Loucy (cell line): ENCODE results near the gene EEF1AKMT1.

Source experiments
- H2AFZ ChIP-seq: fragments of 200-600 bp; sonication (generic); 2 replicates; pipeline ENCODE4 v1.6.0; 2016; ENCODE audit warnings: antibody characterized with exemption, mild to moderate bottlenecking, low read length, moderate library complexity
- H3F3A ChIP-seq: fragments of 200-600 bp; 2 replicates; pipeline ENCODE4 v1.6.0; 2016; ENCODE audit warnings: antibody characterized with exemption, low read depth, mild to moderate bottlenecking
- H3K27me3 ChIP-seq: fragments of 200-600 bp; sonication (generic); 2 replicates; pipeline ENCODE4 v1.6.1; 2014; ENCODE audit warnings: low read length, mild to moderate bottlenecking; ENCODE audit not compliant: insufficient read depth, poor library complexity, severe bottlenecking
- H3K36me3 ChIP-seq: fragments of 200-600 bp; sonication (generic); 2 replicates; pipeline ENCODE4 v1.6.1; 2016; ENCODE audit warnings: low read length; ENCODE audit not compliant: insufficient read depth
- H3K4me1 ChIP-seq: fragments of 200-600 bp; sonication (generic); 2 replicates; pipeline ENCODE4 v1.5.1; 2014; ENCODE audit warnings: low read length, mild to moderate bottlenecking; ENCODE audit not compliant: insufficient read depth, poor library complexity, severe bottlenecking
- H3K4me2 ChIP-seq: fragments of 200-600 bp; sonication (generic); 2 replicates; pipeline ENCODE4 v1.6.0; 2014; ENCODE audit warnings: antibody characterized with exemption, low read length, low read depth, mild to moderate bottlenecking; ENCODE audit not compliant: poor library complexity, severe bottlenecking
- H3K4me3 ChIP-seq: fragments of 200-600 bp; sonication (generic); 2 replicates; pipeline ENCODE4 v1.5.1; 2014; ENCODE audit warnings: low read length, mild to moderate bottlenecking, mixed read lengths; ENCODE audit not compliant: poor library complexity, severe bottlenecking
- H3K79me2 ChIP-seq: fragments of 200-600 bp; sonication (generic); 2 replicates; pipeline ENCODE4 v1.6.1; 2014; ENCODE audit warnings: low read length; ENCODE audit not compliant: insufficient read depth
- H3K9ac ChIP-seq: fragments of 200-600 bp; sonication (generic); 2 replicates; pipeline ENCODE4 v1.6.0; 2014; ENCODE audit warnings: mild to moderate bottlenecking, low read depth, low read length, moderate library complexity; ENCODE audit not compliant: poor library complexity, severe bottlenecking
- H3K9me2 ChIP-seq: fragments of 200-600 bp; sonication (generic); replicated peaks from 2 replicates; pipeline ENCODE4 v1.6.1; 2016; ENCODE audit warnings: low read depth, low read length, mixed read lengths
- H3K9me3 ChIP-seq: fragments of 200-600 bp; sonication (generic); 2 replicates; pipeline ENCODE4 v1.6.1; 2014; ENCODE audit warnings: mild to moderate bottlenecking, antibody characterized with exemption, low read length, low read depth; ENCODE audit not compliant: insufficient read depth
- H4K20me1 ChIP-seq: fragments of 200-600 bp; sonication (generic); 2 replicates; pipeline ENCODE4 v1.6.0; 2014; ENCODE audit warnings: antibody characterized with exemption, low read length, mild to moderate bottlenecking; ENCODE audit not compliant: insufficient read depth, poor library complexity, severe bottlenecking
- CTCF ChIP-seq: fragments of 200-600 bp; sonication (generic); conservative IDR thresholded peaks from 2 replicates; pipeline ENCODE4 v1.5.1; 2014; ENCODE audit warnings: mild to moderate bottlenecking, antibody characterized with exemption, low read length
- EZH2phosphoT487 ChIP-seq: fragments of 200-600 bp; IDR thresholded peaks from 2 replicates; pipeline ENCODE4 v1.6.1; 2018; ENCODE audit warnings: antibody characterized with exemption, mild to moderate bottlenecking, moderate library complexity, borderline replicate concordance

Gene EEF1AKMT1

GRCh38 chr13:20819715-20820114 lies 46.0 kb upstream of the EEF1AKMT1 start:
- Histone ChIP-seq H3F3A (no peaks in the 10 kb centered on the region), H3K36me3 (peaks cover 16% of the 10 kb centered on the region; the same call in 1 of the 2 replicates), H3K9ac (no peak overlapping the region)

GRCh38 chr13:20815464-20815863 lies 41.7 kb upstream of the EEF1AKMT1 start:
- TF ChIP-seq CTCF, result no peak
- no peak for TF ChIP-seq EZH2phosphoT487
- no peaks in the 10 kb centered on the region for H3F3A ChIP-seq
- H3K4me3 ChIP-seq, result no peak overlapping the region
- no peaks in the 10 kb centered on the region for H3K9me2 ChIP-seq
- H3K36me3 ChIP-seq, result peaks cover 19% of the 10 kb centered on the region; the same call in 1 of the 2 replicates
- no peak overlapping the region for H3K4me2 ChIP-seq
- no peaks in the 10 kb centered on the region for H3K9me3 ChIP-seq
- peaks cover 4% of the 10 kb centered on the region; the same call in 1 of the 2 replicates for H3K79me2 ChIP-seq
- H3K27me3 ChIP-seq, result no peaks in the 10 kb centered on the region
- H3K9ac ChIP-seq, result no peak overlapping the region
- H4K20me1 ChIP-seq, result no peaks in the 10 kb centered on the region
- no peak overlapping the region for H2AFZ ChIP-seq
- H3K4me1 ChIP-seq, result no peaks in the 10 kb centered on the region

More at GRCh38 chr13:20819715-20820114, 46.0 kb upstream of the EEF1AKMT1 start:
- Histone ChIP-seq H4K20me1 (no peaks in the 10 kb centered on the region), H2AFZ (no peak overlapping the region), H3K9me3 (no peaks in the 10 kb centered on the region), H3K4me2 (no peak overlapping the region), H3K9me2 (no peaks in the 10 kb centered on the region), H3K4me3 (no peak overlapping the region), H3K79me2 (no peaks in the 10 kb centered on the region), H3K27me3 (no peaks in the 10 kb centered on the region), H3K4me1 (no peaks in the 10 kb centered on the region)
- TF ChIP-seq EZH2phosphoT487, result no peak
- TF ChIP-seq CTCF, result no peak

- H3K27me3 ChIP-seq, result no peaks in the 10 kb centered on the region
- H3K9me3 ChIP-seq, result no peaks in the 10 kb centered on the region
- no peak overlapping the region for H3K9ac ChIP-seq
- no peak overlapping the region for H2AFZ ChIP-seq
- H3F3A ChIP-seq, result no peaks in the 10 kb centered on the region
- H3K4me1 ChIP-seq, result no peaks in the 10 kb centered on the region
- TF ChIP-seq EZH2phosphoT487, result no peak
- TF ChIP-seq CTCF, result no peak
- H3K4me2 ChIP-seq, result no peak overlapping the region
- peaks cover 4% of the 10 kb centered on the region; the same call in 1 of the 2 replicates for H3K79me2 ChIP-seq
- H3K36me3 ChIP-seq, result peaks cover 24% of the 10 kb centered on the region; the same call in 1 of the 2 replicates
- H3K9me2 ChIP-seq, result no peaks in the 10 kb centered on the region
- no peak overlapping the region for H3K4me3 ChIP-seq
- H4K20me1 ChIP-seq, result no peaks in the 10 kb centered on the region
Measured at GRCh38 chr13:20814224-20814910, 40.6 kb upstream of the EEF1AKMT1 start.
